Measurements from ENCODE around the gene TRMU.

DNA sequence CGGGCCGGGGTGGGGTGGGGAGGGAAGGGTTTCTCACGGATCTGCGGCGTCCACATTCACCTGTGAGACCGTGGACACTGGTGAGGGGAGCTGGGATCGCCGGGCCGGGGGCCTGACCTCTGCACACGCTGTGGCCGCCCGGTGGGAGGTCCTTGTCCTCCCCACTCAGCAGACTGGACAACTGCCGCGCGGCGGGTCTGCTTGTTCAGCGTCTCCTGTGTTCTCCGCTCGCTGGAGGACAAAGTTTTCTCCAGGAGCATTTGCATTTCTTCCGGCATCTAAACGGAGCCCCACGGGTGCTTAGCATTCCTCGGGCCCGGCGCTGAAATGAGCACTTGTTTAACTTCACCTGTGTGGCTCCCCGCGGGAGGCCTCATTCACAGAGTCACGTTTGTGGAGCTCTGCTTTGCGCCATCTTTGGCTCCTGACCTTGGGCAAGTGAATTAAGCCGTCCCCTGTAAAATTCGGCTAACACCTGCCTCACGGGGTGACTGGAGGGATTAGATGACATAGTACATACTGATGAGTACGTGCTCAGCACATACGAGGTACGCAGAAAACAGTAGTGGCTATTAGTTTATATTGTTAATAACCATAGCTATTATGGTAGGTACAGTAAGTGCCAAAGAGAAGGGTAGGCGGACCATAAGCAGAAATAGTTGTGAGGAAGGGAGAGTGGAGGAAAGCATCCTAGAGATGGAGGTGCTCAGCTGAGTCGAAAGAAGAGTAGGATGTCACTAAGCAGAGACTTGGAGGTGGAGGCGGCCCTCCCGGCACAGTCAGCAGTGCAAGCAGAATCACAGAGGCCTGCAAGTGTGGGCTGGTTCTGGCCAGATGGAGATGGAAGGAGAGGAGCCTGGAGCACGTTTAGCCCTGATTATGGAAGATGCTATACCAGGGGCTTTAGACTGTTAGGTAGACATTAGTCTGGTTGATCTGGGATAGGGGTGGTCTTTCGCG is 885 bp downstream of the TRMU start:
- TF ChIP-seq, protein P1, sequence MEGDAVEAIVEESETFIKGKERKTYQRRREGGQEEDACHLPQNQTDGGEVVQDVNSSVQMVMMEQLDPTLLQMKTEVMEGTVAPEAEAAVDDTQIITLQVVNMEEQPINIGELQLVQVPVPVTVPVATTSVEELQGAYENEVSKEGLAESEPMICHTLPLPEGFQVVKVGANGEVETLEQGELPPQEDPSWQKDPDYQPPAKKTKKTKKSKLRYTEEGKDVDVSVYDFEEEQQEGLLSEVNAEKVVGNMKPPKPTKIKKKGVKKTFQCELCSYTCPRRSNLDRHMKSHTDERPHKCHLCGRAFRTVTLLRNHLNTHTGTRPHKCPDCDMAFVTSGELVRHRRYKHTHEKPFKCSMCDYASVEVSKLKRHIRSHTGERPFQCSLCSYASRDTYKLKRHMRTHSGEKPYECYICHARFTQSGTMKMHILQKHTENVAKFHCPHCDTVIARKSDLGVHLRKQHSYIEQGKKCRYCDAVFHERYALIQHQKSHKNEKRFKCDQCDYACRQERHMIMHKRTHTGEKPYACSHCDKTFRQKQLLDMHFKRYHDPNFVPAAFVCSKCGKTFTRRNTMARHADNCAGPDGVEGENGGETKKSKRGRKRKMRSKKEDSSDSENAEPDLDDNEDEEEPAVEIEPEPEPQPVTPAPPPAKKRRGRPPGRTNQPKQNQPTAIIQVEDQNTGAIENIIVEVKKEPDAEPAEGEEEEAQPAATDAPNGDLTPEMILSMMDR (conservative IDR thresholded peaks at IDR 0.05; ENCODE audit: low read depth, low read length) = no peak
- no peak for TF ChIP-seq POLR2A (IDR thresholded peaks at IDR 0.05; ENCODE audit: low read depth, low read length)
- TF ChIP-seq MAZ (IDR thresholded peaks at IDR 0.05; ENCODE audit: borderline replicate concordance, low read depth, low read length) = no peak
- TF ChIP-seq SMC3 (IDR thresholded peaks at IDR 0.05; ENCODE audit: low read depth, low read length) = no peak
- TF ChIP-seq CEBPB (IDR thresholded peaks at IDR 0.05; ENCODE audit: low read depth, low read length) = no peak
- TF ChIP-seq, protein P2, sequence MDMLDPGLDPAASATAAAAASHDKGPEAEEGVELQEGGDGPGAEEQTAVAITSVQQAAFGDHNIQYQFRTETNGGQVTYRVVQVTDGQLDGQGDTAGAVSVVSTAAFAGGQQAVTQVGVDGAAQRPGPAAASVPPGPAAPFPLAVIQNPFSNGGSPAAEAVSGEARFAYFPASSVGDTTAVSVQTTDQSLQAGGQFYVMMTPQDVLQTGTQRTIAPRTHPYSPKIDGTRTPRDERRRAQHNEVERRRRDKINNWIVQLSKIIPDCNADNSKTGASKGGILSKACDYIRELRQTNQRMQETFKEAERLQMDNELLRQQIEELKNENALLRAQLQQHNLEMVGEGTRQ (IDR thresholded peaks at IDR 0.05; ENCODE audit: low read depth, low read length) = no peak
- no peak for TF ChIP-seq RAD21 (IDR thresholded peaks at IDR 0.05; ENCODE audit: low read length)
- TF ChIP-seq, protein P3, sequence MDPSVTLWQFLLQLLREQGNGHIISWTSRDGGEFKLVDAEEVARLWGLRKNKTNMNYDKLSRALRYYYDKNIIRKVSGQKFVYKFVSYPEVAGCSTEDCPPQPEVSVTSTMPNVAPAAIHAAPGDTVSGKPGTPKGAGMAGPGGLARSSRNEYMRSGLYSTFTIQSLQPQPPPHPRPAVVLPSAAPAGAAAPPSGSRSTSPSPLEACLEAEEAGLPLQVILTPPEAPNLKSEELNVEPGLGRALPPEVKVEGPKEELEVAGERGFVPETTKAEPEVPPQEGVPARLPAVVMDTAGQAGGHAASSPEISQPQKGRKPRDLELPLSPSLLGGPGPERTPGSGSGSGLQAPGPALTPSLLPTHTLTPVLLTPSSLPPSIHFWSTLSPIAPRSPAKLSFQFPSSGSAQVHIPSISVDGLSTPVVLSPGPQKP (IDR thresholded peaks at IDR 0.05; ENCODE audit: borderline replicate concordance, low read depth, low read length) = no peak
